ENCODE results near the gene SLC23A1.

Gene SLC23A1

DNA sequence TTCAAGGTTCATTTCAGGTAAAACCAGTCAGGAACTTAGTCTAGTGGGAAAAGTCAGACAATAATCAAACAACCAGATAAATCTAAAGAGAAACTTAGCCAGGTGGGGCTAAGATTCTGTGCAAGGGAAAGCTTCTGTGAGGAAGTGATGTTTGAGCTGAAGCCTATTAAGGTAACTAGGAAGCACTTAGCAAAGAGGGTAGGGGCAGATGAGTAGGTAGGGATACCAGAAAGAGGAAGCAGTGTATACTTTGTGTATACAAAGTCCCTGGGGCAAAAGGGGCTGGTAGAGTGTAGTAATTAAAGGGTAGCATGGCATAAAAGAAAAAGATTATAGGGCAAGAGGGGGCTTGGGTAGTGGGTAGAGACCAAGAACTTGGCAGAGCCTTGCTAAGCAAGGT is 24.4 kb upstream of the SLC23A1 start:
- no peak for DNase-seq (ENCODE audit: low read depth)

GRCh38 chr5:139406963-139407362 is 23.9 kb upstream of the SLC23A1 start:
- no peak for DNase-seq (ENCODE audit: low read depth)

DNA sequence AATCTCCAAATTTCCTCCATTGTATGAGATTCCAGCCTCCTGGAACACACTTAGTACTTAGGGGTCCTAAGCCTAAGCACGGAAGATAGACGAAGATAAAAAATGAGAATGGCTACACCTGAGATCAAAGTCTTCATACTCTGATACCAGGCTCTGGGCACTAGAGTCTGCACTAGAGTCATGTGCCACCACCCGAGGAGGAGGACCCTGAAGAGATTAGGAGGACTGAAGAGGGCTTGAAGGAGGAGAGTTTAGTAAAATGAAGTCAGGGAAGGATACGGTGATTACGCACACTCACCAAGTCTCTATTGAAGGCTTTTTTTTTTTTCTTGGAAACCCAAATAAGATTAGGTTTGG is 21.4 kb upstream of the SLC23A1 start:
- no peak for DNase-seq (ENCODE audit: low read depth)

GRCh38 chr5:139403787-139404483 is 20.8 kb upstream of the SLC23A1 start, which contains the start of gene SPATA24:
TSS of gene SPATA24 (minus strand) at chr5:139404089. CDS start at chr5:139404060, 29 bp downstream.
- peak; percentile 94 for DNase-seq (ENCODE audit: low read depth)

DNA sequence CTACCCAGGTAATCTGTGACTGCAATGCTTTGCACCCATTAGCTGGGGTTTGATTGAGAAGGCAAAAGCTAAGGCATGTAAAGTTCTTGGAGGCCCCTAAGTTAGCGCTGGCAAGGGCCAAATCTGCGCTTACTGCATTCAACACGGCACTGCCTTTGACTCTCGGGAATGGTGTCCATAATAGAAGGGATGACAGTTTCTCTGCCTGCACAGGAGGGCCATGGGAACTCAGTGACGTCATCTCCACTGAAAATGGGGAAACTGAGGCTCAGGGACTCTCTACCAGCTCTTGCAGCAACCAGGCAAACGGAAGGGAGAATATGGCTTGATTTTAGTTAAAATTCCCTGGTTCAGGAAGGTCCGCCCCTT is 20.3 kb upstream of the SLC23A1 start:
- no peak for DNase-seq (ENCODE audit: low read depth)

DNA sequence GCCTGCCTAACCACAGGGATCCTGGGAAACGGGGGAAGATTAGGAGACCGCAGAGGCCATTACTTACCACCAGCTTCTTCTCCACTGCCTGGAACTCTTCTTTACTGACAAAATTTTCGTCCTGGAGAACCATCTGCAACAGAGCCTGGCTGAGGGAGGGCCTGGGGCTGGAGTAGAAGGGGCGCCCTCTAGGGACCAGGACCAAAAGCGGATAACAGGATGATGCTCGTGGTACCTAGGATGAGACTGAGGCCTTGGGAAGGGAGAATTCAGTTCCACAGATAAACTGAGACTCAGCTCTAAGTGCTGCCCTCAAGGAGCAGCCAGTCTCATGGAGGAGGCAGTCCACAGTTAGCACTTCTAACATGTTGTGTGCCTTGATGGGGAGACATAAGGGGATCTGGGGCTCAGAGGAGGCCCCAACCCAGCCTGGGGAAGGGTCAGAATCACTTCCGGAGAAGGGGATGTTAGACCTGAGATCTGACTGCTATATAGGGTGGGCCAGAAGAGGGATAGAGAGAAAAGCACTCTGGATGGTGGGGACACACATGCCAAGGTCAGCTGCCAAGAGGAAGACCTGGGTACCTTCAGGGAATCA is 19.6 kb upstream of the SLC23A1 start:
- DNase-seq (ENCODE audit: low read depth) = no peak

GRCh38 chr5:139401546-139401945 is 18.4 kb upstream of the SLC23A1 start:
- DNase-seq (ENCODE audit: low read depth) = no peak

GRCh38 chr5:139399501-139400121 is 16.5 kb upstream of the SLC23A1 start:
- no peak for DNase-seq (ENCODE audit: low read depth)

GRCh38 chr5:139397921-139398320 is 14.8 kb upstream of the SLC23A1 start:
- DNase-seq (ENCODE audit: low read depth) = no peak

- no peak for DNase-seq (ENCODE audit: low read depth)
Measured at GRCh38 chr5:139396691-139397090, 13.6 kb upstream of the SLC23A1 start.

DNA sequence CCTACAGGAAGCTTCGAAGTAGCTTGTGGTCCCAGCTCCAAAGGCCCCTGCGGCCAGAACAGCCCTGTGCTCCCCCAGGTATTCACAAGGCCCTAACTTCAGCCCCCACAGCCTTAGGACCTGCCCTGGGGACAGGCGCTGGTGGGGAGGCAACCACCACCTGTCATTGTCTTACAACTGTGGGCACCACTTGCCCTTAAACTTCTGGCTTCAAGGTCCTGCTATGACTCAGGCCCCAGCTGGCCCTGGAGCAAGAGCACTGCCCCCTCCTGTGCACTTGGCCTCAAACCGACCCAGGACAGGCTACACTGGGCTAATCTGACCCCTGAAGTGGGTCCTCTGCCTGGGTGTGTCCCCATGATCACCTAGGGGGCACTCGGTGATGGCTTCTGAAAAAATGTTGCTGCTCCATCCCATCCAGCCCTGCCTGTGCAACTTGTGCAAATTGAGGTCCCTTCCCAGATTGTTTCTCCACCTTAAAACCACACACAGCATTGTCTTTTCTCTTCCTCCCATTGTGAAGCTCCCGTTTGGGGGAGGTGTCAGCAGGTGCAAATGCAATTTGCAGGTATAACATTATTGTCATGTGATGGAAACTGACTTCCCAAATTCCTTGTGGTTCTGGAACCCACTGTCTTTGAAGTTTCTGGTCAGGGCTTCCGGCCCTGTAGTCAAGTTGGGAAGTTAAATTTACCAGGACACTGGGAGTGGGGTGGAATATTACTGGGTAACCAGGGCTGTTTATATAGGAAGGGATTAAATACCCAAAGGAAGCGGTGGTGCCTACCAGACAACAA is 12.9 kb upstream of the SLC23A1 start:
- DNase-seq (ENCODE audit: low read depth) = no peak

DNA sequence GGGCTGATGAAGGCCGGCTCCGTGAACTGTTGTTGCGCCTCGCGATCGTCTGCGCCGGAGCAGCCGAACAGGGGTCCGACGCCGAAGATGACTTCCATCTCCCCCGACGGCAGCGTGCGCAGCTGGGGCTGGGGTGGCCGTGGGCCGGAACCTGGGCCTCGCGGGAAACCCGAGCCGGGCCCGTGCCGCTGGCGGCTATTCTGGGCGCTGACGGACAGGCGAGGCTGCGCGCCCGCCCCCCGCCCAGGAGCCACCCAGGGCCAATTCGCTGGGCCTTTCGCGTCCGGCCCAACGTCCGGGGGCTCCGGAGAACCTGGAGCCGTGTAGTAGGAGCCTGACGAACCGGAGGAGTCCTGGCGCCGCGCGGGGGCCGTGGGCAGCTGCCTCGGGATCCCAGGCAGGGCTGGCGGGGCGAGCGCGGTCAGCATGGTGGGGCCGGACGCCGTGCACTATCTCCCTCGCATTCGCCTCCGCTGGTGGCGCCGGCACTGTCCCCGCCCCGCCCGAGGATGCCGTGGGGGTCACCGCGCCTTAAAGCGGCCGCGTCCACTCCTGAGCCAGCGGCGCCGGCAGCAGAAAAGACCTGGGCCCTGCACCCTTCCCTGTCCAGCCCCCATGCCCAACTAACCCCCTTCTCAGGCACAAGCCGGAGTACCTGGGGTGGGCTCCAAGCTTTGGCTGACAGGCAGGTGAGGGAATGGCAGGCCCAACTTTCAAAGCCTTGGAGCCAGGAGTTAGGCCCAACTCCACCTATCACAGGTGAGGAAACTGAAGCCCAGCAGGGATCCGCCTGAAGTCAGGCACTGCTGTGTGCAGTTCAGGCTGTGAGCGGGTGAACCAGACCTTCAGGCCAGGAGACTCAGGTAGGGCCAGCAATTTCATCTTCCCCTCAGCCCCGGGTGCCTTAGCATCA is 11.8 kb upstream of the SLC23A1 start, which contains the start of gene PROB1:
PROB1 (minus strand) TSS at position 451 of the 913 bp plus-strand sequence; CDS start at position 428, 23 bp downstream.
- DNase-seq (ENCODE audit: low read depth) = no peak

- DNase-seq (ENCODE audit: low read depth) = no peak
Measured at GRCh38 chr5:139394123-139394653, 11.1 kb upstream of the SLC23A1 start.

DNA sequence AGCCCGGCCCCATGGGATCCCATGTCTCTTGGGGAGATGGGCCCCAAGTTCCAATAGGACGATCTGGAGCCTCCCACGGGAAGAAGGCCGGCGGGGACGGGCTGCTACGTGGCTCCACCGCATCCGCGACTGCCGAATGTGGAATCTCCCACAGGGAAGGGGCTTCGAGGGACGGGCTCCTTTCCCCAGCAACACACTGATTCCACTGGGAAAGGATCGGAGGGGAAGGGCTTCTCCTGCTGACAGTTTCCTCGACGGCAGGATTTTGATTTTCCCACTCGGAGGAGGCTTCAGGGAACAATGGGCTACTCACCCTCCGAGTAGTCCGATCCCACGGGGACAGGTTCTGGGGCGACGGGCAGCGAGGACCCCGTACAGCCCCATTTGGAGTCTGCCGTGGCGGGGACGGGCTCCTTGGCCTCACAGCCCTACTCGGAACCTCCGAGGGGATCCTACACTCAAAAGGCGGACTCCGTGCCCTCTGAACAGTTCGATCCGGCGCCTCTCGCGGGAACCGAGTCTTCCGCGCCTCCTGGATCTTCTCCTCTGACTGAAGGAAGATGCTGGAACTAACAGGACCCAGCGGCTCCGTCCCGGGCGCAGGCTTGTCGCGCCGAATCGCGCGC is 10.5 kb upstream of the SLC23A1 start:
- DNase-seq (ENCODE audit: low read depth) = no peak

DNA sequence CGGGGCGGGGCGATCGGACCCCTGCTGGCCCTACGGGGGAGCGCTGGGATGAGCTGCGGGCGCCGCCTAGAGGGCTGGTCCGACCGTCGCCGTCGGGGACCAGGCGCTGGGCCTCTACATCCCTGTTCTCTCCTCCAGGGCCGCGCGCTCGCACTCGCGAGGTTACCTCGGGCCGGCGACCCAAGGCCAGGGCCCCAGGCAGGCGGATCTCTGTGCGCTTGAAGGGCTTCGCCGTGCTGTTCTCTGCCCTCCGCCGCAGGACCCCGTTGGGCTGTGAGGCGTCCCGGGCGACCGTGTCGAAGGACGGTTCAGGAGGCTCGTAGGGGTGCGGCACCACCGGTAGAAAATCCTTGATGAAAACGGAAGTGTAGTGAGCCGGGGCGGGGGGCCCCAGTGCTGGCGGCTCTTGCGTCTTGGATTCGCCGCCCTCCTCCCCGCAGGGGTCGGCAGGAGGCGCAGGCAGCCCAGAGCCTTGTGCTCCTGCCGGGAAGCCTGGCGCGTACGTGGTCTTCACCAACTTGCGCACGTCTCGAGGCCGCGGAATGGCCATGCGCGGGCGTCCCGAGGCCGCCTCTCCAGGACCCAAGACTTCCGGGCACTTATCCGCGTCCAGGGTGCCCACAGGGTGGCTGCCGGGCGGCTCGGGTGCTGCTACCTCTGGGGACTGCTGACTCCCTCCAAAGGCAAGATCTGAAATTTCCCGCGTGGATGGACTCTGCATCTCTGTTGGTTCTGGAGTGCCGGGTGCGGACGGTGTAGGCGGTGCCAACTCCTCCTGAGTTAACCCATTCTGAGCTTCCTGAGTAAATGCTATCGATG is 9.8 kb upstream of the SLC23A1 start:
- DNase-seq (ENCODE audit: low read depth) = no peak

GRCh38 chr5:139392324-139392677 is 9.2 kb upstream of the SLC23A1 start:
- no peak for DNase-seq (ENCODE audit: low read depth)

DNA sequence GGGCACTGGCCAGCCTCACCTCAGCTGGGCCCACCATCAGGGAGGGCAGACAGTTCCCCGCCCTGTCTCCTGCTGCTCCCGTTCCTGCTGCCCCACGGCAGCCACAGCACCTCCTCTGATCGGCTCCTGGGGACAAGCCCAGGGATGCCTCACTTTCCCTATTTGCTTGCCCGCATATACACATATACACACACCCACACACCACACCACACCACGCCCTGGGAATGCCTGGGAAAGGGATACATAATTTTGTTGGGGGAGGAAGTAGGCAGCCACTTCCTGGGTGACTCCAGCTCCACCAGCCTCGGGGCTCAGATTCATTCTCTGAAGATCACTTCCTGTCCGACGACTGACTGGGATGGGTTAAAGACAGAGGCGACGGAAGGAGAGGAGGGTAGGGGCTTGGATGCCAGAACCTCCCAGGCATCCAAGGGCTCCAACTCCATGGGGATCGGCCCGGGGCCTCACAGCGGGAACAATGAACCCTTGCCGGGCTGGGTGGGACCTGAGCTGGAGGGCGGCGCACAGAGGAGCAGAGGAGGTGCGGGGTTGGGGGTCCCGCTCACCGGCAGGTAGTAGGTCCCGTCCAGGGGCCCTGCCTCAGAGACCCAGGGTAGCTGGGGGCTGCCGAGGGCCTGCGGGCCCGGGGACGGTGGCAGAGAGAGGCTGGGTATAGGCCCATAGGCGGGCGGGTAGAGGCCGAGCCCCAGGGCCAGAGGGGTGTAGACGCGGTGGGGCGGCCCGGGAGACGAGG is 8.7 kb upstream of the SLC23A1 start:
- DNase-seq (ENCODE audit: low read depth) = no peak

- DNase-seq (ENCODE audit: low read depth) = no peak
Measured at GRCh38 chr5:139390639-139391569, 7.8 kb upstream of the SLC23A1 start.
